OCI-LY3 (cell line): ENCODE measurements around the gene DNAJC1.

ENCODE experiments used
- H2AFZ ChIP-seq: fragments of 200-600, 300-600 bp; shearing (Covaris generic); 2 replicates; pipeline ENCODE4 v1.6.0; 2014; ENCODE audit warnings: antibody characterized with exemption, low read depth, low read length
- H3K27ac ChIP-seq: fragments of 200-600, 300-600 bp; sonication (generic); 2 replicates; pipeline ENCODE4 v1.5.1; 2014; ENCODE audit warnings: mild to moderate bottlenecking, low read length, moderate library complexity, mixed read lengths
- H3K27me3 ChIP-seq: fragments of 200-600, 300-600 bp; sonication (generic); 2 replicates; pipeline ENCODE4 v1.6.1; 2014; ENCODE audit warnings: low read depth, low read length, mixed read lengths
- H3K36me3 ChIP-seq: fragments of 200-600, 300-600 bp; sonication (generic); replicated peaks from 2 replicates; pipeline ENCODE3; 2014; ENCODE audit warnings: low read depth, low read length, mixed read lengths
- H3K4me1 ChIP-seq: fragments of 300-600, 200-600 bp; sonication (generic); 2 replicates; pipeline ENCODE4 v1.6.1; 2014; ENCODE audit warnings: low read length, mixed read lengths
- H3K4me2 ChIP-seq: fragments of 200-600, 300-600 bp; sonication (generic); 2 replicates; pipeline ENCODE4 v1.6.1; 2014; ENCODE audit warnings: low read length, mixed read lengths
- H3K4me3 ChIP-seq: fragments of 300-600, 200-600 bp; sonication (generic); 2 replicates; pipeline ENCODE4 v1.5.1; 2014; ENCODE audit warnings: antibody characterized with exemption, mild to moderate bottlenecking, low read length, moderate library complexity
- H3K79me2 ChIP-seq: fragments of 300-600, 200-600 bp; shearing (Covaris generic); 2 replicates; pipeline ENCODE4 v1.6.1; 2014; ENCODE audit warnings: mild to moderate bottlenecking, low read length, mixed read lengths
- H3K9ac ChIP-seq: fragments of 300-600, 200-600 bp; shearing (Covaris generic); 2 replicates; pipeline ENCODE4 v1.6.0; 2014; ENCODE audit warnings: mild to moderate bottlenecking, low read length, moderate library complexity
- H3K9me3 ChIP-seq: fragments of 200-600, 300-600 bp; shearing (Covaris generic); 2 replicates; pipeline ENCODE4 v1.6.1; 2014; ENCODE audit warnings: low read length, mixed read lengths; ENCODE audit not compliant: insufficient read depth
- H4K20me1 ChIP-seq: fragments of 200-600, 300-600 bp; sonication (generic); 2 replicates; pipeline ENCODE4 v1.6.1; 2016; ENCODE audit warnings: low read length, mixed read lengths; ENCODE audit not compliant: insufficient read depth
- CTCF ChIP-seq: fragments of 200-600, 300-600 bp; sonication (generic); IDR thresholded peaks from 2 replicates; pipeline ENCODE4 v1.5.1; 2014; ENCODE audit warnings: antibody characterized with exemption, low read length, low read depth
- EZH2phosphoT487 ChIP-seq: fragments of 200-600 bp; shearing (Covaris generic); IDR thresholded peaks from 2 replicates; pipeline ENCODE4 v1.6.1; 2018; ENCODE audit warnings: antibody characterized with exemption, mixed run types, low read depth

The DNAJC1 gene

GRCh38 chr10:22030421-22030820, 26.9 kb upstream of the DNAJC1 start:
- no peak overlapping the region for H3K27ac ChIP-seq
- H3K36me3 ChIP-seq = no peaks in the 10 kb centered on the region
- no peak overlapping the region for H3K9ac ChIP-seq
- no peaks in the 10 kb centered on the region for H3K4me1 ChIP-seq
- no peaks in the 10 kb centered on the region for H3K9me3 ChIP-seq
- TF ChIP-seq EZH2phosphoT487 (no peak), CTCF (no peak)
- H3K4me2 ChIP-seq = no peak overlapping the region
- H3K4me3 ChIP-seq = no peak overlapping the region
- no peaks in the 10 kb centered on the region for H3K79me2 ChIP-seq
- no peaks in the 10 kb centered on the region for H3K27me3 ChIP-seq
- no peaks in the 10 kb centered on the region for H4K20me1 ChIP-seq
- H2AFZ ChIP-seq = no peak overlapping the region

GRCh38 chr10:22029445-22030236, 26.1 kb upstream of the DNAJC1 start:
- Histone ChIP-seq H3K79me2 (no peaks in the 10 kb centered on the region), H3K27ac (no peak overlapping the region), H2AFZ (no peak overlapping the region), H3K4me3 (no peak overlapping the region), H3K4me2 (no peak overlapping the region), H3K27me3 (no peaks in the 10 kb centered on the region), H3K9ac (no peak overlapping the region), H4K20me1 (no peaks in the 10 kb centered on the region), H3K9me3 (no peaks in the 10 kb centered on the region), H3K4me1 (no peaks in the 10 kb centered on the region), H3K36me3 (no peaks in the 10 kb centered on the region)
- TF ChIP-seq CTCF = no peak
- TF ChIP-seq EZH2phosphoT487 = no peak

- no peak overlapping the region for H2AFZ ChIP-seq
- H3K36me3 ChIP-seq = no peaks in the 10 kb centered on the region
- no peak overlapping the region for H3K27ac ChIP-seq
- TF ChIP-seq CTCF (no peak), EZH2phosphoT487 (no peak)
- no peaks in the 10 kb centered on the region for H3K27me3 ChIP-seq
- no peaks in the 10 kb centered on the region for H3K4me1 ChIP-seq
- H3K9me3 ChIP-seq = no peaks in the 10 kb centered on the region
- H3K79me2 ChIP-seq = no peaks in the 10 kb centered on the region
- H3K4me2 ChIP-seq = no peak overlapping the region
- no peaks in the 10 kb centered on the region for H4K20me1 ChIP-seq
- no peak overlapping the region for H3K4me3 ChIP-seq
- no peak overlapping the region for H3K9ac ChIP-seq
These were observed 24.1 kb upstream of the DNAJC1 start for GRCh38 chr10:22027364-22028238.

GRCh38 chr10:22026287-22026686, 22.8 kb upstream of the DNAJC1 start:
- Histone ChIP-seq H3K27me3 (no peaks in the 10 kb centered on the region), H3K27ac (no peak overlapping the region)

More at GRCh38 chr10:22026287-22026686, 22.8 kb upstream of the DNAJC1 start:
- no peak for TF ChIP-seq CTCF
- no peak for TF ChIP-seq EZH2phosphoT487
- H3K4me2 ChIP-seq = no peak overlapping the region
- H3K36me3 ChIP-seq = no peaks in the 10 kb centered on the region
- H3K9me3 ChIP-seq = no peaks in the 10 kb centered on the region
- H3K79me2 ChIP-seq = no peaks in the 10 kb centered on the region
- no peak overlapping the region for H2AFZ ChIP-seq
- no peaks in the 10 kb centered on the region for H4K20me1 ChIP-seq
- H3K4me3 ChIP-seq = no peak overlapping the region
- H3K9ac ChIP-seq = no peak overlapping the region
- no peaks in the 10 kb centered on the region for H3K4me1 ChIP-seq
